ENCODE data around the gene MCC.
"Not testable (repeated sequence)": the region's sequence is repeated elsewhere in the genome, so short reads cannot be mapped to it uniquely, and the experiment has no call there.

The MCC gene

DNA sequence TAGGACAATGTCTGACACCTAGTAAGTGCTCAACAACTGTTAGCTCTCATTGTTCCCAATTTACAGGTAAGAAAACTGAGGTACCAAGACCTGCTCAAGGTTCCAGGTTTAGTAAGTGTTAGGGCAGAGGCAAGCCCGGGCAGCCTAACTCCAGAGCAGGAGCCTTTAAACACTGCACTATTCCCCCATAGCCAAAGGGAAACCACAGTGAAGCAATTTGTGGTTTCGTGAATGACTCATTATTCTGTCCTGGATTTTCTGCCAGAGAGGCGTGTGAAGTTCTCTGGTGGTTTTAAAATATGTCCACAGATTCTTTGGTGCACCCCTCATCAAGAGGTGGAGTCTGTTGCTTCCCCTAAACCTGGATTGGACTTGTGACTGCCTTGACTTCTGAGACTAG, 1.0 kb upstream of the MCC start:
- DNase-seq = no peak

DNA sequence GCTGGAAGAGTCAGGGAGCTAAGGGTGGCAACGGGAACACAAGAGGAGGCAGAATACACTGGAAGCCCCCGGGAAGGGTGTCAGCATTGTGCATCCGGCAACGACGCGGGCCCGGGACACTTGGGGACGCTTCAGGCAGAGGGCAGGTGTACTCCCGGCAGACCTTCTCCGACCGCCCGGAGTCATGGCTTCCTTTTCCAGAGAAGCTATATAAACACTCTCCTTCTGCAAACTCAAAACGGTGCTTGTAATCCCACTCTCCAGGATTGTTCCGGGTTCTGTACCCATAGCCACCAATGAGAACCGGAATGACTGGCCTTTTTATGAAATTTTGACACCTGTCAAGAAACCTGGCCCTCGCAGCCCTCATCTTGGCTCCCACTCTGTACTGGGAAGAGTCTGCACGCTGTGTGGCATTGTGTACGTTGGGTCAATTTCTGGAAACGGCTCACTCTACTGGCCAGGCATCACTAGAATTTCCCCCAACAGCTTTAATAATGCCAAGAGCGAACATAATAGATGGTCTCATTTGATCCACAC, 462 bp upstream of the MCC start:
- no peak for DNase-seq

DNA sequence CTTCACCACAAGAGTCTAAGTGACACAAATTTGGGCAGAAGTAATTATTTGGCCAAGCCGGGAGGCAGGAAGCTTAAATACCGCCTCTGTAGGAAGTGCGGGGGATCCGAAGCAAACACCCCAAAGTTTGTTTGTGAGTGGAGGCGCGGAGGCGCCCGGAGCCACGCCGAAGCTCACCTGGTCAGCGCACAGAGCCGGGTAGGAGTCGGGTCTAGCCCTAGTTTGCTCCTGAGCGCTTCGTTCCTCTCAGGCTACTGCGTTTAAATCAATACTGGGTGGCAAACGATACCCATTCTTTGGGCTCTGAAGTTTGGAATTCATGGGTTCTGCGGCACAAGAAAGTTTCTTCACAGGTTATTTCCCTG, 855 bp downstream of the MCC start:
- DNase-seq = no peak

DNA sequence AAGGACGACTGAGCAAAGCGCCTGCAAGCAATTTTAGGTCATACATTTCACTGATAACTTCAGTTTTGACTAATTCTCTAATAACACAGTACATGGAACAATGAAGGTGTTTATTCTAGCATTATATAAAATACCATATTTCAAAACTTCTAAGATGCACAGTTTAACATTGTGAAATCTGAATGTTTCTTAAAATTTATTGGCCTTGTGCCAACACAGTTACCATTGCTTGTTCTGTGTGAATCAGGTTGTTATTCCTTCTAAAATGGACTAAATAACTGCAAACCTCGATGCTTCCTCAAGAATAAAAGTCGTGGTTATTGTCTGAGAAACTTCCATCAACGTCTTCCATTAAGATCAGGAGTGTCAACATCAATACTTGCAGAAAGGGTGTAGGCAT, 8.0 kb downstream of the MCC start:
- DNase-seq = no peak

DNA sequence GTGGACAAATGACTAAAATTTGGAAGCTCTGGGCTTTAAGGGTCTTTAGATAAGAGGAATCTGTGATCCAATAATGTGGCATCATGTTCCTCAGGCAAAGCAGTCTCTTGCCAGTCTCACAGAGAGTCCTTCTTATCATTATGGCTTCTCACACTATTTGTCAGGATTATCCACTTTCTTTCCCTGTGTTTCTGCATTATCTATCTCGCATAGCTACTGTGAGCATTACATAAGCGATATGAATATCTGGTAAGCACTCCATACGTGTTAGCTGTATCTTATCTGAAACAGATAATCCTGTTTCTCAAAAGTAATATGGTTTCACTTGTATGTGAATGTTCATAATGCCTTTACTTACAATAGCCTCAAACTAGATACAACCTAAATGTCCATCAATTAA, 9.6 kb downstream of the MCC start:
- no peak for DNase-seq

DNA sequence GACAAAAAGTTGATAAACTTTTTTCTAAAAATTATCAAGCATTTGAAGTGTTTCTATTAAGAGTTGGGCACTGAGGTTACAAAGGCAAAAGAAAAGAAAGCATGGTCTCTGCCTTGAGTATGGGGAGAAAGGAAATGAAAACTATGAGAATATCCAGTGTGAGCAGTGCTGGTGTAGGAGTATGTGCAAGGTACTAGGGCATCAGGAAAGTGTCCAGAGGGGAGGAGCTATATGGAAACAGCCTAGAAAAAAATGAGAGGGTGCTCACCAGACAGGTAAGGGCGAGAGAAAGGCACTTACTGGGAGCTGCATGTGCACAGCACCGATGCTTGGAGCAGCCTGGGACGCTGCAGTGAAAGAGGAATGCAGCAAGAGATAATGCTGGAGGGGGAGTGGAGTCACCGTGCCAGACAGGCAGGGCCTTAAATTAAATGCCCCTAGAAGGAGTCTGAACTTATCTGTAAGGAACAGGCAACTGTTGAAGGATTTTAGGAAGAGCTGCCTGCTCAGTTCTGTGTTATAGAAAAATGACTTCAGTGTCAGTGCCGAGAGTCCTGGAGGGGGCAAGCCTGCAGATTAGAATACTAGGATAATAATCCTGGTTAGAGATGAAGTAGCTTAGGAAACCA, 14.0 kb downstream of the MCC start:
- no peak for DNase-seq

DNA sequence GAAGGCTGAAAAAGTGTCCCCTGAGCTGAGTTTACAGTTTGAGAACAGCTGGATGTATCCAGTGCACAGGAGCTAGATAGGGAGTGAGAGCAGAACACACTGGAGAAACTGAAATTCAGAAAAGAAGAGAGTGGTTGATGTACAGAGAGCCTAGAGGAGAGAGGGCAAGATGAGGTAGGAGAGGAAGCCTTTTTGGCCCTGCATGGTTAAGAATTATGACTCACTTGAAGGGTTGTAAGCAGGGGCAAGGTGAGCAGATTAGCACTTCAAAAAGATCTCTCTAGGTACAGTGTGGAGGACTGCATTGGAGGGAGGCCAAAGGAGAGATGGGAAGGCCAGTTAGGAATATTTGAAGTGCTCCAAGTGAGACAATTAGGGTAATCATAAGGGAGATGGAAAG, 25.2 kb downstream of the MCC start:
- DNase-seq = no peak

DNA sequence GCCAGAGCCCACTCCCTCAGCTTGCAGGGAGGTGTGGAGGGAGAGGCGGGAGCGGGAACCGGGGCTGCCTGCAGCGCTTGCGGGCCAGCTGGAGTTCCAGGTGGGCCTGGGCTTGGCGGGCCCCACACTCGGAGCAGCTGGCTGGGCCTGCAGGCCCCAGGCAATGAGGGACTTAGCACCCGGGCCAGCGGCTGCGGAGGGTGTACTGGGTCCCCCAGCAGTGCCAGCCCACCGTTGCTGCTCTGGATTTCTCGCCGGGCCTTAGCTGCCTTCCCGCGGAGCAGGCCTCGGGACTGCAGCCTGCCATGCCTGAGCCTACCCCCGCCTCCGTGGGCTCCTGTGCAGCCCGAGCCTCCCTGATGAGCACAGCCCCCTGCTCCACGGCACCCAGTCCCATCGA, 31.1 kb downstream of the MCC start:
- DNase-seq = not testable (repeated sequence)

DNA sequence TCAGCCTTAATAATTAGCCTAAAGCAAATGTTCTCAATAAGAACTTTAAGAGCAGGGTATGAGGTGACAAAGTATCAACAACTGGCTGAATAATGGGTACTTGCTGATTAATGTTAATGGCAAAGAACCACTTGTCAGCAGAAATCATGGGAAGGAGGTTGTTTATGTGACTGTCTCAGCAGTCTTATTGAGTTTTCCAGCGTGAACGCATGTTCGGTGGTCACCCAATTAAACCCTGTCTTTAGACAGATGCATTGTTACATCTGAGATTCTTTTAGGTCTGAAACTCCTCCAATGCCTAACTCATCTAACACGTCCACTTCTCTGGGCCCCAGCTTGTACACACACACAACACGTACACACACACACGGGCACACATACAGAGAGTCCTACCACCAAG, 35.3 kb downstream of the MCC start:
- DNase-seq = no peak

DNA sequence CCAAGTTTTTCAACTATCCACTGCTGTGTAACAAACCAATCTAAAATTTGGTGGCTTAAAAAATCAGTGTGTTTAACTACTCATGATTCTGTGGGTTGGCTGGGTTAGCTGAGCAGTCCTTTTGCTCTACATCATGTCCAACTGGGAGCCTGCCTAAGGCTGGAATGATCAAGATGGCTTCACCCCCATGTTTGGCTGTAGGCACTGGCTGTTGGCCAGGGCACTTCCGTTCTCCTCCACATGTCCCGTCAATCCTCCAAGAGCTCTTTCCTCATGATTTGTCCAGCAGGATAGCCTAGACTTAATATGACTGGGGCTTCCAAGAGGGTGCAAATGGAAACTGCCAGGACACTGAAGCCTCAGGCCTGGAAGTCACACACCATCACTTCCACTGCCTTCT, 36.5 kb downstream of the MCC start:
- no peak for DNase-seq

DNA sequence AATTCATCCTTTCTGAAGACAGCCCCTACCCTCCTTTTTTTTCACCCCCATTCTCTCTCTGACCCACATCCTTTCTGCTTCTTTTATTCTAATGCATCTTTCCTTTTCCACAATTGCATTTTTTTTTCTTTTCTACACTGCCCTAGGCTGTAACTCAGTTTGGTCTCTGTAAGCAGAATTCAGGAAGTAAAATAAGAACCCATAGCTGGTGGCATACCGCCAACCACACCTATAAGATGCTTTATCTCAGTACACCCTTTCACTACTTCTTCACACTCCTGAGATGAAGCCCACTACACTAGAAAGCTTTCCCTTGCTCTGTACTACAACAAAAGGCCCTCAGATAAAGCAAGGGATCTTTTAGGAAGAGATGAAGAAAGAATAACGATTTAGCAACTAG, 37.3 kb downstream of the MCC start:
- DNase-seq = no peak

DNA sequence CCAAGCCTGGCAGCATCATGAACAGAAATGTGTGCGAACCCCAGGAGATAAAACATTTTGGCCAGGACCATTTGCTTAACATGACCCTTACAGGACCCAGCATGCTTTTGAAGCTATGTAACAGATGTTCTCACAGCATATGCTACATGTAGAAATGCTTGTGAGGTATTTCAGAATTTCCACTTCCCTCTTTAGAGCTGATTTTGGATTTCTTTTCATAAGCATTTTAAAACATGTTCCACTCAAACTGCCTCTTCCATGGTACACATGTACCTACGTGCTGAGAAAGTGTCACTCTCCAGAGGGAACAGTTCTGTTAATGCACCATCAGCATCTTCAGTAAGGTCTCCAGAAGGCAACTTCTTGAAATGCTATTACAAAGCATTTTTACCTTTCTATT, 37.8 kb downstream of the MCC start:
- no peak for DNase-seq

DNA sequence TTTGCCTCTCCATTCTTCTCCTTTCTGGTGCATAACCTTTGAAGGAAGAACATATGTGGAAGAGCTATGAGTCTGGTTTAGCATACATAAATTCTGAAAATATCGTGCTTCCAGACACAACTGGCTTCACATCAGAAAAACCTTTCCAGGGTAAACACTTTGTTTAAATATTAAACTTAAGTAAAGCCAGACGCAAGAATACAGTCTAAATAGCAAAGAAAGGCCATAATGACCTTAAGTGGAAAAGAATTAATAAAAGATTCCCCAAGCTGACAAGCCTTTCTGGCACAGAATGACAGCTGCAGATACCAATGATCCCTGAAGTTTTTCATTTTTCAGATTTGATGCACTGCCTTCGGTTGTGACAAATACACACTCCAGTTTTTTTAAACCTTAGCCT, 40.0 kb downstream of the MCC start:
- no peak for DNase-seq

DNA sequence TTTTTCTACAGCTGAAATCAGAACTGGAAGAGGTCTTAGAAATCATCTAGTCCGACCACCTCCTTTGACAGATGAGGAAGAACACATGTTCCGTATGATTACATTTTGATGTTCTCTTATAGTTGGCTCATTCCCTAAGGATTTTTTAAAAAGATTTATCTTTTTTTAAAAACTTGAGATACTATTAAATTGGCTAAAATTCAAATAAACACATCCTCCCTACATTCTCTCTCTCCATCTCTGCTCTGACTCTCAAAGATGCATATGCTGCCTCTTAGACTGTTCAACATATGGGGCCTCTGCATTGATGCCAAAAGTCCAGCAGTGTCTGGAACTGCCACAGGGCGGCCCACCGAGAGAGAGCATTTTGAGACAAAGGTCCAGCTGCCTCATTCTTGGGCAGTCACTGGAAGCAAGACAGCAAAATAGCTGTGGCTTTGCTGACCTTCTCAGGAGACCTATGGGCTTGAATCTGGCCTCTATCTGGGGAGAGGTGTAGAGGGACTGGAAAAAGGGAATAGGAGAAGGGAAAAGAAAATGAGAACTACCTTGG, 40.7 kb downstream of the MCC start:
- DNase-seq = no peak

DNA sequence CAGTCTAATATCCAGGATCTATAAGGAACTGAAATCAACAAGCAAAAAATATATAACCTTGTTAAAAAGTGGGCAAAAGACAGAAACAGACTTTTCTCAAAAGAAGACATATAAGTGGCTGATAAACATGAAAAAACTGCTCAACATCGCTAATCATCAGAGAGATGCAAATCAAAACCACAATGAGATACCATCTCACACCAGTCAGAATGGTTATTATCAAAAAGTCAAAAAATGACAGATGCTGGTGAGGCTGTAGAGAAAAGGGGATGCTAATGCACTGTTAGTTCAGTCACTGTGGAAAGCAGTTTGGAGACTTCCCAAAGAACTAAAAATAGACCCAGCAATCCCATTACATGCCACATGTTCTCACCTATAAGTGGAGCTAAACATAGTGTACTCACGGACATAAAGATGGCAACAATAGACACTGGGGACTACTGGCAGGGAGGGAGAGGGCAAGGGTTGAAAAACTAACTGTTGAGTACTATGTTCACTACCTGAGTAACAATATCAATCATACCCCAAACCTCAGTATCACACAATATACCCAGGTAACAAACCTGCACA, 41.8 kb downstream of the MCC start:
- no peak for DNase-seq

DNA sequence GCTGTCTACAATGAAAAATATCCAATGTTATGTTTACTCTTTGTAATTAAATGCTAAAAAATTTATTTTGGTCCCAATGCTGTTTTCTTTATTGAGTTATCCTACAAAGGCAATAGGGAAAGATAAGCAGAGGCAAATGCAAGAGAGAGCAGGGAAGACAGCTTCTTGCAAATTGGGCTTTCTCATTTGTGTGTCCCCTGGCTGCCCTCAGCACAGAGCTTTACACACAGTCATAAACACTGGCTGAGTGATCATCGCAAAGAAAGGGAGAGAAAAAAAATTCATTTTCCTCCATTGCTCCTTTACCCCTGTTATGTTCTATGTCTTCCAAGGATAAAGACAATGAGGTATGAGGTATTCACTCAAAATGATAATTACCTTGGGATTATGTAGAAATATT, 51.1 kb downstream of the MCC start:
- no peak for DNase-seq

DNA sequence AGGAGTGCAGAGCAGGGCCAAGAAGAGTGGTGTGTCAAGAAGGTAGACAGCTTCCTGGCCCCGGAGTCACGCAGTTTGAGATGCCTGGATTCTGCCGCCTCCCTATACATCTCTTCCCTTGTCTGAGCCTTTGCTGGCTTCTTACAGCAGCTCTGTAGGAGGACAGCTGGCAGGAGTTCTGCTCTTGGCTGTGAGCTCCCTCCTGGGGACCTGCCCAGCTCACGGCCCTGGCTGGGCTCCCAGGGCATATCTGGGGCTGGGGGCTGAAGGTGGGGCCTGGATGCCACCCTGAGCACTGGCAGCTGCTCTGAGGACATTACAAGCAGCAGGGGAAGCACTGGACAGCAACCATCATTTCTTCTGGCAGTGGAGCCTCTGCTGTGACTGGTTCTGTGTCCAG, 52.7 kb downstream of the MCC start:
- DNase-seq = no peak

DNA sequence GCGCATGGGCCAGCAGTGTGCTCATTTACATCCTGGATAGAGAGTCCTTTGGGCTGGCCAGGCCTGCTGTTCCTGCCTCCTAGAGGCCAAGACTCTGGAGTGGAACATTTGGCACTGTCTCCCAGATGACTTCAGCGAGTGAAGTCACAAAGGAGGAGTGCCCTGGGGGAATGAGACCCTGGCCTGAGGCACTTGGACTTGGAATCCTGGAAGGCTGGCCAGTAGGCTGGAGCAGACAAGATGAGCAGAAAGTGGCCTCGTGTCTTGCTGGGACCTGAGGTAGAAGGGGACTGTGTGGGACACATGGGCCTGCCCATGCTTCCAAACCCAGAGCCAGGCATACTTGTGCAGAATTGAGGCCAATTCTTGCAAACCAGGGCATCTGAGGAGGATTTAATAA, 53.4 kb downstream of the MCC start, which contains the start of gene TSSK1B:
Gene TSSK1B (minus strand): TSS at position 101 of the 400 bp plus-strand sequence. CDS start 150 bp downstream, outside the sequence.
- DNase-seq = no peak

DNA sequence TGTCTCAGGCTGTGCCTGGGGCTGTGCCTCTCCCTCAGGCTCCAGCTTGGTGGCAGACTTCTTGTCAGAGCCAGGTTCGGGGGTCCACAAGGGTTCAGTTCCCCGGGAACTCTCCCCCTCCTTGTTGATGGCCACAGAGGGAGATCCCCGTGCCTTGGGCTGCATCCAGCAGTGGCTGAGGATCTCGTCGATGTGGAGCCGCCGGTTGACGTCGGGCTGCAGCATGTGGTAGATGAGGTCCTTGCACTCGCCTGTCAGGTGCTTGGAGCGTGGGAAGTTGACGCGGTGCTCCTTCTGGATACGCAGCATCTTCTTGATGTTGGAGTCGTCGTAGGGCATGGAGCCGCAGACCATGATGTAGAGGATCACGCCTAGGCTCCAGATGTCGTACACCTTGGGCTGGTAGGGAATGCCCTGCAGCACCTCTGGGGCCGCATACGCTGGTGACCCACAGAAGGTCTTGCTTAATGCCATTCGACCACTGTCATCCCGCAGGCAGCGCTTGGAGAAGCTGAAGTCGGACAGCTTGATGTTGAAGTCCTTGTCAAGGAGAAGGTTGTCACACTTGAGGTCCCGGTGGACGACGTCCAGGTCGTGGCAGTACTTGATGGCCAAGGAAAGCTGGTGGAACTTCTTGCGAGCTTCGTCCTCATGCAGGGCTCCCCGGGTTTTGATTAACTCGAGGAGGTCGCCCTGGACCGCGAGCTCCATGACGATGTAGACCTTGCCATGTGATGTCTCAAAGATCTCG, 54.2 kb downstream of the MCC start:
- no peak for DNase-seq

DNA sequence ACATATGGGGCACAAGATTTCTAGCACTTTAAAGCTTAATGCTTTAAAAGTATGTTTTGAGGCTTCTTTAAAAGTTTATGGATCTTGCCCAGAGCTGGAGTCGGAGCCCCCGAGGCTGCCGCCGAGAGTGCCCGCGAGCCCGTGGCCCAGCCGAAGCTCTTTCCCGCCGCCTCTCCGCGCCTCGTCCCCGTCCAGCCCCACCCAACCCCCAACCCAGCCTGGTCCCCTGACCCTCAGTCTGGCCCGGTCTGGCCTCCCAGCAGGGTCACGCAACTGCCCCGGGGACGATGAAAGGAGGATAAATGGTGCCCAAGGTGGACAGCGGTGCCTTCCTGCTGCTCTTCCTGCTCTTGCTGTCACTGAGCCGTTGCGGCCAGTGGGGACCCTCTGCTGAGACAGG, 55.2 kb downstream of the MCC start:
- DNase-seq = no peak

DNA sequence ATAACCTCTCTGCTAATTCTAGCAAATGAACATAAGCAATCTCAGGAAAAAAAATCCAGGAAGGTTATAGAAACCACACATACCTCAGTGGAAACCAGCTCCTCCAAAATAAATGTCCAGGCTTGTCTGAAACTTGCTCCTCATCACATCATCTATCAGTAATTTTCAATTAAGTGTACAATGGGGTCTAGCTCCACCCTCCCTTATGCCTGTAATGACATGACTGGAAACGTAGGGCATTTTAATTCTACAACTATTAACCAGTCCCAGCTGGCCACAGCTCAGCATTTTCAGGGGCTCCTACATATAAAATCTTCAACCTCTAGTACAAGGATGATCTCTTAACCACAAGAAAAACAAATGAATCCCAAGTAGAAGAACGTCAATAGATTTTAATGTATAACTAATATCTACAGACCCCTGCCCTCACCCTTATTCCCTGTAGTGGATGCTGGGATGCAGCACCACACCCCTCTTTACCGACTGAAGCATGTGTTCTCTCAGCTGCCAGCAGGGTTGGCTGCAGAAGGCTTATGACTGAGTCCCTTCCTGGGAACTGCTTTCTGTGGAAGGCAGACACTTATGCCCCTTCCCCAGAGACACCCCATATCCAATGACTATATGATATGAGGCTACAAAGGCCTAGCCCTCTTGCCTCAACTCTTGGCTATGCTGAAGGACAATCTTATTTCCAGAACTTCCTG, 60.2 kb downstream of the MCC start:
- no peak for DNase-seq

DNA sequence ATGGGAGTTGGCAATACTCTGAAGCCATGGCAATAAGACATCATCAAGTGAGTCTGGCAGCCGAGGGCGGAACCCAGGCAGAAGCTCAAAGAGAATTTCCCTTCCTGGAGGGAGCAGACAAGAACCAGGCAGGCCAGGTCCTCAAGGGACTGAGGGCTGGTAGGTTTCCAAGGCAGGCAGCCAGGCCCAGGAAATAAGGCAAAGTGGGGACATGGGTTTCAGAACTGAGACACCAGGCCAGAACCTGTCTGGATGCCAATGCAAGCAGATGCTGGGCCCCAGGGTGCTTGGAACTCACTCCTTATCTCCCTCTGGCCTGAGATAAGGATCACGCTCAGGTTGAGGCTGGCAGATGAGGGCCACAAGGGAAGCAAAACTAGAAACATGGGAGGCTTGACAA, 62.3 kb downstream of the MCC start:
- no peak for DNase-seq

DNA sequence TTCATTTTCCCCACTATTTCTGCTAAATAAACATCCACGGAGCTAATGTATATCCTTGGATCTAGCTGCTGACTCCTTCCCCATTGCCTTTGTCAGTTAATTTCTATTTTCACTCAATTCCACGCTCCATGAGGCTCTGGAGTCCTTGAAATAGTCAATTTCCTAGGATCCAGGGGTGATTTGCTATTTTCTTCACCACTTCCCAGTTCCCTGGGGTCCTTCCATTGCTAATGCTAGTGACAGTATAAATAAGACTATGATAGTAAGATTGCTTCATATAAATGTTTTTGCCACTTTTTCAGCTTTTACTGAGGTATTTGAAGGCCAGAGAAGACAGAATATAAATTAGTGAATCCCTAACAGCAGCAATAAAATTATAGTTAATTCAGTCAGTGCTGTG, 66.6 kb downstream of the MCC start:
- no peak for DNase-seq

All from right forelimb (tissue), 1 donor.